ENCODE results near the gene PCDH7. TPM values are rescaled to one million over a fixed set of nuclear protein-coding genes. Genes with fewer than 3 reads are reported as not detected.

PCDH7 gene
- total RNA-seq, 1 donor from 2014 or later: 72.3 TPM

DNA sequence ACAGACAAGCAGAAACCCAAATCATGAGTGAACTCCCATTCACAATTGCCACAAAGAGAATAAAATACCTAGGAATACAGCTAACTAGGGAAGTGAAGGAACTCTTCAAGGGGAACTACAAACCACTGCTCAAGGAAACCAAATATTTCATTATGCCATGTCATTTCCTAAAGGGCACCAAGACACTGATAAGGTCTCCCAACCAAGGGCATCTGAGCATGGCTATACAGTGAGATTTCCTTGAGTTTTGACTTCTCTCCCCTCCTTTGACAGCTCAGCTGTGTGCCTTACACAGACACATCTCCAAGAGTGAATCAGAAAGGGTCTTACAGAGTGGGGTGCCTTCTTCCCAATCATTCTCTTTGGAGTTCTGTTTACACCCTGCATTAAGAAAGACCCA, 40.4 kb downstream of the PCDH7 start:
- H3K4me3 Mint-ChIP-seq (ENCODE audit: unreplicated experiment): no peak overlapping the region
- H3K9me3 Mint-ChIP-seq (ENCODE audit: low read depth): no peaks in the 10 kb centered on the region
- no peaks in the 10 kb centered on the region for H3K36me3 Mint-ChIP-seq (ENCODE audit: low read depth)
- no peak for DNase-seq (ENCODE audit: low spot score)
- H3K4me1 Mint-ChIP-seq (ENCODE audit: low read depth): peaks cover 20% of the 10 kb centered on the region
- H3K27me3 Mint-ChIP-seq (ENCODE audit: low read depth): no peaks in the 10 kb centered on the region
- no peak for TF ChIP-seq CTCF (IDR thresholded peaks at IDR 0.05)
- no peak overlapping the region for H3K27ac Mint-ChIP-seq (ENCODE audit: unreplicated experiment)

- no peak for TF ChIP-seq CTCF (IDR thresholded peaks at IDR 0.05)
- H3K27ac Mint-ChIP-seq (ENCODE audit: unreplicated experiment): peak overlapping the region; percentile 81
- H3K4me1 Mint-ChIP-seq (ENCODE audit: low read depth): peaks cover 32% of the 10 kb centered on the region
- DNase-seq (ENCODE audit: low spot score): no peak
- no peak overlapping the region for H3K4me3 Mint-ChIP-seq (ENCODE audit: unreplicated experiment)
- no peaks in the 10 kb centered on the region for H3K27me3 Mint-ChIP-seq (ENCODE audit: low read depth)
- H3K9me3 Mint-ChIP-seq (ENCODE audit: low read depth): no peaks in the 10 kb centered on the region
- no peaks in the 10 kb centered on the region for H3K36me3 Mint-ChIP-seq (ENCODE audit: low read depth)
These were observed 43.2 kb downstream of the PCDH7 start for GRCh38 chr4:30763321-30763727.

GRCh38 chr4:30765022-30765421, 44.9 kb downstream of the PCDH7 start:
- no peaks in the 10 kb centered on the region for H3K9me3 Mint-ChIP-seq (ENCODE audit: low read depth)
- H3K27ac Mint-ChIP-seq (ENCODE audit: unreplicated experiment): no peak overlapping the region
- no peak for DNase-seq (ENCODE audit: low spot score)
- no peaks in the 10 kb centered on the region for H3K27me3 Mint-ChIP-seq (ENCODE audit: low read depth)
- H3K4me3 Mint-ChIP-seq (ENCODE audit: unreplicated experiment): no peak overlapping the region
- H3K4me1 Mint-ChIP-seq (ENCODE audit: low read depth): peaks cover 44% of the 10 kb centered on the region
- TF ChIP-seq CTCF (IDR thresholded peaks at IDR 0.05): no peak
- H3K36me3 Mint-ChIP-seq (ENCODE audit: low read depth): no peaks in the 10 kb centered on the region

- H3K4me3 Mint-ChIP-seq (ENCODE audit: unreplicated experiment): no peak overlapping the region
- no peak for DNase-seq (ENCODE audit: low spot score)
- no peak for TF ChIP-seq CTCF (IDR thresholded peaks at IDR 0.05)
- H3K4me1 Mint-ChIP-seq (ENCODE audit: low read depth): peaks cover 51% of the 10 kb centered on the region
- H3K36me3 Mint-ChIP-seq (ENCODE audit: low read depth): no peaks in the 10 kb centered on the region
- H3K9me3 Mint-ChIP-seq (ENCODE audit: low read depth): no peaks in the 10 kb centered on the region
- H3K27ac Mint-ChIP-seq (ENCODE audit: unreplicated experiment): no peak overlapping the region
- no peaks in the 10 kb centered on the region for H3K27me3 Mint-ChIP-seq (ENCODE audit: low read depth)
These were observed 47.1 kb downstream of the PCDH7 start for GRCh38 chr4:30767147-30767845.

DNA sequence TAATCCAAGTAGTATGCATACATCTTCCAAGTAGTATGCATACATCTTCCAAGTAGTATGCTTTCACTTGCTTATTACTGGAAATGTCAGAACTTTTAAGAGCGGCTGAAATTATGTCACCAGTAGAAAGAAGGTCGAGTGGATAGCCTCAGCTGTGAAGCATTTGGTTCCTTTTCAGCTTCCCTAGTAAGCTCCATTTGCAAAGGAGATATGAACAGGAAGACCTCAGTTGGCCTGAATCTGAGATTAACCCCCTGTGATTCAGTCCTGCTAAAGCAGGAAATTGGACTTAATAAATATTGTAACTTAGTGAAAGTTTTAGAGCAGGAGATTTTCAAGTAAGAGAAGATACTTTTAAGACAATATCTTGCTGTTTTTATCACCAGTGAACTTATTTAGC, 48.1 kb downstream of the PCDH7 start:
- Mint-ChIP-seq H3K27me3 (ENCODE audit: low read depth) (no peaks in the 10 kb centered on the region), H3K4me3 (ENCODE audit: unreplicated experiment) (no peak overlapping the region), H3K36me3 (ENCODE audit: low read depth) (no peaks in the 10 kb centered on the region), H3K4me1 (ENCODE audit: low read depth) (peaks cover 50% of the 10 kb centered on the region), H3K9me3 (ENCODE audit: low read depth) (no peaks in the 10 kb centered on the region), H3K27ac (ENCODE audit: unreplicated experiment) (no peak overlapping the region)
- TF ChIP-seq CTCF (IDR thresholded peaks at IDR 0.05): no peak
- DNase-seq (ENCODE audit: low spot score): no peak

All from chondrocyte (in vitro differentiated cells).